ENCODE data around the gene ABI3.

The ABI3 gene

GRCh38 chr17:49241040-49241439, 30.5 kb downstream of the ABI3 start:
- no peak for TF ChIP-seq CTCF (IDR thresholded peaks at IDR 0.05; ENCODE audit: poor library complexity, severe bottlenecking)
- ATAC-seq (ENCODE audit: low read depth) (no peak), DNase-seq (ENCODE audit: low spot score) (no peak)

GRCh38 chr17:49241692-49242397, 31.3 kb downstream of the ABI3 start:
- no peak overlapping the region for H3K27ac ChIP-seq (ENCODE audit: poor library complexity, severe bottlenecking)
- ATAC-seq (ENCODE audit: low read depth) (no peak), DNase-seq (ENCODE audit: low spot score) (no peak)
- H3K9me3 ChIP-seq (ENCODE audit: severe bottlenecking) = no peaks in the 10 kb centered on the region
- H3K4me1 ChIP-seq (ENCODE audit: insufficient read depth, poor library complexity, severe bottlenecking) = no peaks in the 10 kb centered on the region
- no peak for TF ChIP-seq CTCF (IDR thresholded peaks at IDR 0.05; ENCODE audit: poor library complexity, severe bottlenecking)
- H3K36me3 ChIP-seq (ENCODE audit: low read depth) = no peaks in the 10 kb centered on the region
- H3K27me3 ChIP-seq (ENCODE audit: insufficient read depth, poor library complexity, severe bottlenecking) = no peaks in the 10 kb centered on the region
- no peak overlapping the region for H3K4me3 ChIP-seq (ENCODE audit: severe bottlenecking)

More at GRCh38 chr17:49241040-49241439, 30.5 kb downstream of the ABI3 start:
- Histone ChIP-seq H3K27me3 (ENCODE audit: insufficient read depth, poor library complexity, severe bottlenecking) (no peaks in the 10 kb centered on the region), H3K9me3 (ENCODE audit: severe bottlenecking) (no peaks in the 10 kb centered on the region), H3K36me3 (ENCODE audit: low read depth) (no peaks in the 10 kb centered on the region), H3K27ac (ENCODE audit: poor library complexity, severe bottlenecking) (no peak overlapping the region), H3K4me1 (ENCODE audit: insufficient read depth, poor library complexity, severe bottlenecking) (no peaks in the 10 kb centered on the region), H3K4me3 (ENCODE audit: severe bottlenecking) (no peak overlapping the region)

- ATAC-seq (ENCODE audit: low read depth) (no peak), DNase-seq (ENCODE audit: low spot score) (no peak)
- no peaks in the 10 kb centered on the region for H3K4me1 ChIP-seq (ENCODE audit: insufficient read depth, poor library complexity, severe bottlenecking)
- H3K4me3 ChIP-seq (ENCODE audit: severe bottlenecking) = no peak overlapping the region
- H3K27ac ChIP-seq (ENCODE audit: poor library complexity, severe bottlenecking) = no peak overlapping the region
- H3K27me3 ChIP-seq (ENCODE audit: insufficient read depth, poor library complexity, severe bottlenecking) = no peaks in the 10 kb centered on the region
- no peak for TF ChIP-seq CTCF (IDR thresholded peaks at IDR 0.05; ENCODE audit: poor library complexity, severe bottlenecking)
- no peaks in the 10 kb centered on the region for H3K9me3 ChIP-seq (ENCODE audit: severe bottlenecking)
- H3K36me3 ChIP-seq (ENCODE audit: low read depth) = no peaks in the 10 kb centered on the region
Observed at GRCh38 chr17:49242813-49243212, 32.3 kb downstream of the ABI3 start.

- Histone ChIP-seq H3K9me3 (ENCODE audit: severe bottlenecking) (no peaks in the 10 kb centered on the region), H3K27ac (ENCODE audit: poor library complexity, severe bottlenecking) (no peak overlapping the region), H3K27me3 (ENCODE audit: insufficient read depth, poor library complexity, severe bottlenecking) (no peaks in the 10 kb centered on the region), H3K4me3 (ENCODE audit: severe bottlenecking) (no peak overlapping the region), H3K36me3 (ENCODE audit: low read depth) (no peaks in the 10 kb centered on the region), H3K4me1 (ENCODE audit: insufficient read depth, poor library complexity, severe bottlenecking) (no peaks in the 10 kb centered on the region)
- no peak for ATAC-seq (ENCODE audit: low read depth)
- DNase-seq (ENCODE audit: low spot score) = no peak
- no peak for TF ChIP-seq CTCF (IDR thresholded peaks at IDR 0.05; ENCODE audit: poor library complexity, severe bottlenecking)
Observed at GRCh38 chr17:49244839-49245238, 34.3 kb downstream of the ABI3 start.

- Histone ChIP-seq H3K4me1 (ENCODE audit: insufficient read depth, poor library complexity, severe bottlenecking) (no peaks in the 10 kb centered on the region), H3K27ac (ENCODE audit: poor library complexity, severe bottlenecking) (no peak overlapping the region), H3K4me3 (ENCODE audit: severe bottlenecking) (no peak overlapping the region), H3K9me3 (ENCODE audit: severe bottlenecking) (no peaks in the 10 kb centered on the region), H3K36me3 (ENCODE audit: low read depth) (no peaks in the 10 kb centered on the region), H3K27me3 (ENCODE audit: insufficient read depth, poor library complexity, severe bottlenecking) (no peaks in the 10 kb centered on the region)
- no peak for TF ChIP-seq CTCF (IDR thresholded peaks at IDR 0.05; ENCODE audit: poor library complexity, severe bottlenecking)
- ATAC-seq (ENCODE audit: low read depth) = no peak
- no peak for DNase-seq (ENCODE audit: low spot score)
Observed at GRCh38 chr17:49247944-49248343, 37.4 kb downstream of the ABI3 start.
